Measurements from ENCODE around the gene PRKCH. TPM values are rescaled to one million over a fixed set of nuclear protein-coding genes. Genes with fewer than 3 reads are reported as not detected.
A peak's percentile ranks its signal among the peaks of the same experiment; 100 is the strongest.

Gene PRKCH
- total and polyA plus RNA-seq, 10 of the 15 experiments (the other 5 are each of a cell fraction or from before 2014, with no cell fraction given) = 10.7 to 140 (median 33.2) TPM

- intact Hi-C loops (cut with micrococcal nuclease; ENCODE audit: unreplicated experiment) = loop anchor here (1.0 to 5.0 kb wide), 5 partner anchors 46 to 309 kb away; partner anchors contain the start of gene HIF1A
- ChIA-PET SMC1A (ENCODE audit: uncharacterized antibody, unreplicated experiment) (interaction anchor here (0.6 to 7.7 kb wide), 30 partner anchors 10 to 273 kb away, joined by 3 to 85 read pairs (median 4); partner anchors contain the start of gene PRKCH), RAD21 (ENCODE audit: unreplicated experiment) (interaction anchor here (0.5 to 7.3 kb wide), 35 partner anchors 9 to 1182 kb away, joined by 3 to 87 read pairs (median 5); partner anchors contain the start of gene PRKCH), POLR2A (interaction anchor here (0.6 to 7.1 kb wide), 21 partner anchors 10 to 799 kb away, joined by 3 to 66 read pairs (median 4); partner anchors contain the start of gene PRKCH), CTCF (interaction anchor here (0.7 to 3.1 kb wide), 19 partner anchors 9 to 105 kb away, joined by 3 to 19 read pairs (median 3); partner anchors contain the start of gene PRKCH)
- no peaks in the 10 kb centered on the region for H4K20me1 ChIP-seq (ENCODE audit: control insufficient read depth, insufficient read depth)
- peak; percentile 74 for ATAC-seq
- peak overlapping the region; percentile 99 for H3K27ac ChIP-seq (ENCODE audit: control insufficient read depth, insufficient read depth)
- H3K27me3 ChIP-seq (replicated peaks in 1 of 2; ENCODE audit: control insufficient read depth in 2 of 2, insufficient read depth in 2 of 2, low read length in 1 of 2) = no peaks in the 10 kb centered on the region
- peak; percentile 86 for DNase-seq (ENCODE audit: low read depth, low spot score)
- peak overlapping the region; percentile 84 for H3K4me2 ChIP-seq (ENCODE audit: control insufficient read depth, insufficient read depth)
- peak overlapping the region; percentile 56 for H2AFZ ChIP-seq (ENCODE audit: control insufficient read depth, low read depth, low read length)
- H3K9me3 ChIP-seq (replicated peaks; ENCODE audit: control insufficient read depth, insufficient read depth, low read length) = no peaks in the 10 kb centered on the region
- H3K4me1 ChIP-seq (ENCODE audit: control insufficient read depth, insufficient read depth, low read length) = peaks cover 76% of the 10 kb centered on the region
- WGBS (ENCODE audit: insufficient coverage, insufficient replicate concordance, low lambda C conversion rate, missing lambda C conversion rate) = 0% methylated on average over 7 of the region's 7 CpGs
- in situ Hi-C loops (cut with MboI) = no loop called here
- peak overlapping the region; percentile 24; the same call in 1 of the 2 replicates for H3K4me3 ChIP-seq
- BruUV-seq (replicated peaks) = TSS peak; percentile 87
- H3K36me3 ChIP-seq (ENCODE audit: control insufficient read depth in 2 of 2, insufficient read depth in 2 of 2, low read length in 1 of 2) = no peaks in the 10 kb centered on the region; a peak in 1 of 4 replicates
- peak overlapping the region; percentile 82 for H3K9ac ChIP-seq (ENCODE audit: control insufficient read depth, insufficient read depth, low read length)
- peaks cover 87% of the 10 kb centered on the region for H3K79me2 ChIP-seq (ENCODE audit: control insufficient read depth, insufficient read depth, low read length)
- peak; percentile 31 for FAIRE-seq
- TF ChIP-seq RBBP5 (conservative IDR thresholded peaks at IDR 0.05) (no peak), NFIC (IDR thresholded peaks at IDR 0.05; ENCODE audit: low read depth, low read length) (peak; percentile 93), ETV6 (conservative IDR thresholded peaks at IDR 0.05 in 1 of 2, IDR thresholded peaks at IDR 0.05 in 1 of 2; ENCODE audit: borderline replicate concordance in 1 of 2, low read depth in 1 of 2) (no peak), RCOR1 (conservative IDR thresholded peaks at IDR 0.05; ENCODE audit: low read depth, low read length) (no peak; the same call in 1 of the 2 replicates), CREM (IDR thresholded peaks at IDR 0.05; ENCODE audit: low read depth) (no peak; the same call in 1 of the 2 replicates), MXI1 (IDR thresholded peaks at IDR 0.05; ENCODE audit: low read depth, low read length) (peak; percentile 59), MYC (IDR thresholded peaks at IDR 0.05; ENCODE audit: insufficient read depth, insufficient read length, insufficient replicate concordance, low read length, severe bottlenecking) (no peak), EGR1 (IDR thresholded peaks at IDR 0.05; ENCODE audit: borderline replicate concordance in 1 of 2, low read depth in 2 of 2, low read length in 2 of 2) (no peak), NR2F1 (conservative IDR thresholded peaks at IDR 0.05) (peak; percentile 58), PAX8 (IDR thresholded peaks at IDR 0.05) (no peak), POLR2A (IDR thresholded peaks at IDR 0.05; ENCODE audit: low read depth, low read length) (peak; percentile 63), USF1 (IDR thresholded peaks at IDR 0.05; ENCODE audit: borderline replicate concordance, extremely low read length, insufficient read depth, low read depth, low read length) (no peak), CHD4 (IDR thresholded peaks at IDR 0.05) (no peak), YBX1 (IDR thresholded peaks at IDR 0.05) (no peak), RAD21 (IDR thresholded peaks at IDR 0.05; ENCODE audit: insufficient read depth, low read depth, low read length) (no peak), MEF2A (IDR thresholded peaks at IDR 0.05; ENCODE audit: insufficient read depth, low read depth, low read length) (peak; percentile 94), IRF3 (IDR thresholded peaks at IDR 0.05) (no peak), STAT1 (conservative IDR thresholded peaks at IDR 0.05) (no peak), ZNF24 (IDR thresholded peaks at IDR 0.05) (peak; percentile 55; the same call in 1 of the 2 replicates), MYB (IDR thresholded peaks at IDR 0.05; ENCODE audit: borderline replicate concordance, low read depth, low read length) (no peak)
Measured at GRCh38 chr14:61388173-61388975, 67.0 kb downstream of the PRKCH start.

Measured in GM12878 (cell line).